Head of caudate nucleus (tissue), 42 donors: Measurements from ENCODE around the gene PRKCZ.

Experiments used
- DNase-seq, 42 donors: peaks; one replicate each; pipeline versions ENCODE4 v3.0.0 to v3.0.0-alpha.2; 2020 to 2021; ENCODE audit warnings: mixed read lengths in 7 of 42
- intact Hi-C: fragments of 100-400 bp; cut with DNase I; formaldehyde crosslinking; loops from one replicate; pipeline ENCODE4 v1.15.0; 2022

Gene PRKCZ

DNA sequence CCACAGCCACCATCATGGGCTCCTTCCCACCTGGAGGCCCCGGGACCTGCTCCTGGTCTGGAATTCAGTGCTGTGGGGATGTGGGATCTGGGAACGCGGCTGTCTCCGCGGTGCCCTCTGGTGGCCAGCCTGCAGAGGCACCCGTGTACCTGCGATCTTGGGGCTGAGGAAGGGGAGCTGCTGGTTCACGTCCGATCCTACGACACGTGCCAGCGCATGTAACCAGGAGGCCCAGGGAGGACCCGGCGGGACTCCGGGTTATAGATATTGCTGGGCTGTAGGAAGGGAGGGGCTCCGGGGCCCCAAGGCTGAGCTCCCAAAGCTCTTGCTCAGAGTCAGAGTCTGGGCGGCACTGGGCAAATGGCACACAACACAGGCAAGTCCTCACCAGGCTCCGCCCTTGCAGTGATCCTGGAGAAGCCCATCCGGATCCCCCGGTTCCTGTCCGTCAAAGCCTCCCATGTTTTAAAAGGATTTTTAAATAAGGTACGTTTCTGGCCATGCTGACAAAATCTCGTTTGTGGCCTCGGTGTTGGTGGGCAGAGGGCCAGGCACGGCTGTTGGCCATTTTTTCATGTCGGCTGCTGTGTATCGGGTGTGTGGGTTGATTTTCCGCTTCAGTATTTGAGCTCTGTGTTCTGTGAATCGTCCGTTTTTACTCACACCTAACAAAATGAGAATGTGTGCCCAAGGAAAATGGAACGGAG, 124.3 kb downstream of the PRKCZ start:
- intact Hi-C loops, result loop anchor here (5.0 kb wide), 1 partner anchor 42 kb away; no protein-coding TSS in a partner anchor

DNA sequence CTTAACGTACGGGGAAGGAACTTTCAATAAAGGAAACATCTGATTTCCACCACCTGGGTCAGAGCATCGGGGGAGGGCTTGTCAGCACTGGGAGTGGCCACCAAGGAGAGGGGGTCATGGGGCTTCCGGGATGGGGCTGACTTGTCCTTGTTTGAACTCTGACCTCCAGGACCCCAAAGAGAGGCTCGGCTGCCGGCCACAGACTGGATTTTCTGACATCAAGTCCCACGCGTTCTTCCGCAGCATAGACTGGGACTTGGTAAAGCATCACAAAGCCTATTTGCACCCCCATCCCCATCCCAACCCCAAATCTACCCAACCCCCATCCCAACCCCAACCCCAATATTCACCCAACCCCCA, 124.8 kb downstream of the PRKCZ start:
- intact Hi-C loops, result no loop called here
- no peak for DNase-seq

More for the DNA sequence above, 124.3 kb downstream of the PRKCZ start:
- DNase-seq, result peak in 41 of 42 donors; percentile 41 to 84 (median 64)

GRCh38 chr1:2175681-2176454, 125.7 kb downstream of the PRKCZ start:
- peak in 20 of 42 donors; percentile 39 to 82 (median 56) for DNase-seq
- intact Hi-C loops, result no loop called here

DNA sequence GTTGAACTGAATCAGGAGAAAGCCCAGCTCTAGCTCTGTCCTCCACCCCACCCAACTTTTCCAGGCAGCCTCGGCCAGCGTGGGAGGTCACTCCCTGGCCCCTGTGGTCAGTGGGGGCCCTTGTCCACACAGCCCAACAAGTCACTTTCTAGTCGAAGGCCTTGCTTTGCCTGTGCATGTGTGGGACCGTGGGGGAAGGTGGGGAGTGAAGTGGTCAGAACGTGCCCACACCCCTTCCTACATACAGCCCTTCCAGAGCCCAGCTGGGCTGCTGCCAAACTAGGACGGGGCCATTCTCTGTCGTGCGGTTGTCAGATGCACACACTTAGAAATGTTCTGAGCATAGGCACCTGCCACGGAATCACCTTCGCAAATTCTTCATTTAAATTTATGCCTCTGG, 126.4 kb downstream of the PRKCZ start:
- intact Hi-C loops, result no loop called here
- no peak for DNase-seq

DNA sequence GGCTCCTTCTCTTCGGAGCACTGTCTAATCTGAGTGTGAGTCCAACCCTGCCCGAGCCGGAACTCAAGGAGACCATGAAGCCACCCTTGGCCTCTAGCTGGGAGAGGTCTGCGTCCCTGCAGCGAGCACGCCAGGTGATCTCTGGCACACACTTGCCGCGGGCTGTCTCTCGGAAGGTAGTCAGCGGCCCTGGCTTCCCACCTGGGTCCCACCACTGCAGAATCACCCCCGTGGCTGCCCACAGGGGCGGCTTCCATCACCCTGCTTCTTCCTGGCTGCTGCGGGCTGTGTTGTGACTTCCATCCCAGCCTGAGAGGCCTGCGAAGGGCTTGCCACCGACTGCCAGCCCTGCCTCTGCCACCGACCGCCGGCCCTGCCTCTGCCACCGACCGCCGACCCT, 127.3 kb downstream of the PRKCZ start:
- intact Hi-C loops, result no loop called here
- DNase-seq, result no peak

DNA sequence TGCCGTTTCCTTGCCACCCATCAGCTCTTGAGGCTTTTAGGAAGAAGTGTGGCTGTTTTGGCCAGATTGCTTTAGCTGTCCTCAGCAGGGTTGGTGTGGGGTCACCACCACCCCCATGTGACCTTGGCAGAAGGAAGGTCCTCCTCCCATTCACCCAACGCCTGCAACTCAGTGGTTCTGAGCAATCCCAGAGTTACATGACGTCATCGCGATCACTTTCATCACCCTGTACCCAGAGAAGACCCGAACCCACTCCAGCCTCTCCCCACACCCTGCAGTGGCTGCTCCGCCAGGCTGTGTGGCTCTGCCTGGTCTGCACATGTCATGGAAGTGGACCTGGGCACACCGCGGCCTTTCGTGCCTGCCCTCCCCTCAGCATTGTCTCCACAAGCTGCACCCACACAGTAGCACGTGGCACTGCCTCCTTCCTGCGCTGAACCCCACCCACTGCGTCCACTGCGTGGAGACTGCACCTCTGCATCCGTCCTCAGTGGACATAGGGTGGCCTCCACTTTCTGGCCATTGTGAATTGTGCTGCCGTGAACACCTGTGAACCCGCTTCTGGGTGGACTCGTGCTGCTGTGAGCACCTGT, 127.8 kb downstream of the PRKCZ start:
- DNase-seq, result no peak
- intact Hi-C loops, result no loop called here

DNA sequence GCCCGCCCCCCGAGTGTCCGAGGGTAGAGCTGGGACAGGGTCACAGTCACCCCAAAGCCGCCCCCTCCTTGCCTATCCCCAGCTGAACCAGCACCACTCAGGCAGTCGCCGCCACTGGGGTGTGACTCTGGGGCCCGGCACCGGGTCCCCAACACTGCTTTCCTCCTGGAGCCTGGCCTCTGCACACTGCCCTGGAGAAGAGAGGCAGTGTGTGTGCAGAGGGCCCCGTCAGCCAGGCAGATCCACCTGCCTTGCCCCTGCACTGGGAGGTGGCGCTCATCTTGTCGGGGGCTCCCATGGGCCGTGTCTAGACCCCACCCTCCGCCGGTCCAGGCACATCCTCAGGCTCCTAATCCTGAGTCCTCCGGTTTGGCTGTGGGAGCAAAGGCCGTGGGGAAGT, 128.7 kb downstream of the PRKCZ start:
- intact Hi-C loops, result no loop called here
- no peak for DNase-seq

GRCh38 chr1:2179283-2180013, 129.2 kb downstream of the PRKCZ start:
- intact Hi-C loops, result no loop called here
- peak in 4 of 42 donors; percentile 22 to 55 (median 40) for DNase-seq

GRCh38 chr1:2180297-2181245, 130.4 kb downstream of the PRKCZ start:
- DNase-seq, result no peak
- intact Hi-C loops, result no loop called here

GRCh38 chr1:2181271-2181670, 131.1 kb downstream of the PRKCZ start:
- DNase-seq, result no peak
- intact Hi-C loops, result no loop called here

GRCh38 chr1:2181752-2182151, 131.5 kb downstream of the PRKCZ start:
- intact Hi-C loops, result no loop called here
- no peak for DNase-seq

DNA sequence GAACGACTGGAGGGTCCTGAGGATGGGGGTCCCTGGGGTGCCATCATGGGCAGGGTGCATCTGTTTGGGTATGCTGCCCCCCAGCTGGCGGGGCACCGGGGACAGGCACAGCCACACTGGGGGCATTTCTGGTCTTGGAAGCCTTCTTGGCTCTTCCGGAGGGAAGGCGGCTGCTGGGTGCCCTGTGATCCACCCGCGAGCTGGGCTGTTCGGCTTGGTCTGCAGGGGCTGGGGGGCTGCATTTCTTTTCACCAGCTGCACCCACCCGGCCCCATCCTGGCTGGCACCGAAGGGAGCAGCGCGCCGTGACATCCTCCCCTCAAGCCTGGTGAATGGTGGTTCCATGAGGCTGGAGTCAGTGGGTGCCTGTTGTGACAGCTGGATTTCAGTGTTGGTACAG, 132.2 kb downstream of the PRKCZ start:
- intact Hi-C loops, result no loop called here
- no peak for DNase-seq

- intact Hi-C loops, result no loop called here
- DNase-seq, result no peak
Observed at GRCh38 chr1:2183937-2184334, 133.7 kb downstream of the PRKCZ start.

DNA sequence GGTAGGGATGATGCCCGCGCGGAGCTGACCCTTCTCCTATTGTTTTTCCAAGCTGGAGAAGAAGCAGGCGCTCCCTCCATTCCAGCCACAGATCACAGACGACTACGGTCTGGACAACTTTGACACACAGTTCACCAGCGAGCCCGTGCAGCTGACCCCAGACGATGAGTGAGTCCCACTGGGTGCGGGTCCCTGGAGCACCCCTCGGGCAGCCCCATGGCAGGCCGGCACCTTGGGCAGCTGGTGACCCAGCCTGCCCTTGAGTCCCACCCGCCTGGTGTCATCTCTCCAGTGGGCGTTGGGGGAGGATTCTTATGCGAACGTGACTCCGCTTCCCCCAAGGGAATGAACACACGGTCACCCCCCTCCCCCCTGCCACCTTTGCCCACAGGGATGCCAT, 134.3 kb downstream of the PRKCZ start:
- intact Hi-C loops, result no loop called here
- DNase-seq, result no peak

DNA sequence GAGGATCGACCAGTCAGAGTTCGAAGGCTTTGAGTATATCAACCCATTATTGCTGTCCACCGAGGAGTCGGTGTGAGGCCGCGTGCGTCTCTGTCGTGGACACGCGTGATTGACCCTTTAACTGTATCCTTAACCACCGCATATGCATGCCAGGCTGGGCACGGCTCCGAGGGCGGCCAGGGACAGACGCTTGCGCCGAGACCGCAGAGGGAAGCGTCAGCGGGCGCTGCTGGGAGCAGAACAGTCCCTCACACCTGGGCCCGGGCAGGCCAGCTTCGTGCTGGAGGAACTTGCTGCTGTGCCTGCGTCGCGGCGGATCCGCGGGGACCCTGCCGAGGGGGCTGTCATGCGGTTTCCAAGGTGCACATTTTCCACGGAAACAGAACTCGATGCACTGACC, 134.7 kb downstream of the PRKCZ start:
- intact Hi-C loops, result no loop called here

DNA sequence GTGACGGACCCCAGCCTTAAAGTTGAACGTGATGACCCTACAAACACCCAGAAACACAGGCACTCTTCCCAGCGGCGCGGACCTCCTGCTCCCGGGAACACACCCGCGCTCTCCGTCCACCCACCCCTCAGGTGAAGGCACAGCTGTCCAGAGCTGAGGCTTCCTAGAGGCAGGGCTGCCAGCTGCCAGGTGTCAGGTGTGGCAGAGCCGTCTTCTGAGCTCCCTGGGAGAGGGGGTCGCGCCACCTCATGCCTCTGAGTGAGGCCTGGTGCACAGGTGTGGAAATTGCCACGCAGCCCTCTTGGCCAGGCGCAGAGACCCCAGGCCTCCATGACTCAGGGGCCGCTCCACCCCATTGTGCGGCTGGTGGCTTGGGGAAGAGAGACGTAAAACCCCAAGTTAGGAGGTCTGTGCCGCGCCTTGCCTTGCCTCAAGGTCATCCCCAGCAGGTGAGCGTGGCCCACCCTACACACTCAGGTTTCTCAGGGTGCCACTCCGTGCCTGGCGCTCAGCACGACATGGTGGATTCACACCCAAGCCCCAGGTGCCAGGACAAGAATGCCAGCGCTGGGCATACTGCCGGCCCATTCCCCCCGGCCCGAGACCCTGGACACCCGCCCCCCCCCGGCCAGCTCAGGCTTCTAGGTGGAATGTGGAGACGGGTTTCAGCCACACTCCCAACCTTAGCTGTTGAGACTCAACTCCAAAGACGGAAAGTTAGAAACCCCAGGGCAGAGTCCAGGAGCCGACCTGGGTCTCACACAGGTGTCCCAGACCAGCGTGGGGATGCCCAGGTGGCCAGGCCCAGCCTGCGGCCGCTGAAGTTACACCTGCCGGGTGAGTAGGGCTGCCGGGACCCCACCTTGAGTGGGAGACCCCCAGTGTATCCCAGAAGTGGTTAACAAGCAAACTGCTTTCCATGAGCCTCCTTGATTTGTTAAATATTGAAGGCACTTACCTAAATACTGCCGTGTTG, 136.0 kb downstream of the PRKCZ start:
- intact Hi-C loops, result no loop called here
- DNase-seq, result no peak

More for the DNA sequence above, 134.7 kb downstream of the PRKCZ start:
- DNase-seq, result no peak

GRCh38 chr1:2186901-2187300, 136.7 kb downstream of the PRKCZ start:
- intact Hi-C loops, result no loop called here
- no peak for DNase-seq
